NCI-H146 treated with DMSO at 0.1 percent for 48 hours (cell line): ENCODE results near the gene TBC1D16.
"Not testable (repeated sequence)": the region's sequence is repeated elsewhere in the genome, so short reads cannot be mapped to it uniquely, and the experiment has no call there.

Experiments
- DNase-seq: peaks from one replicate; lab custom pipeline; 2025; ENCODE audit not compliant: unreplicated experiment; lab: John Stamatoyannopoulos, UW

The TBC1D16 gene

DNA sequence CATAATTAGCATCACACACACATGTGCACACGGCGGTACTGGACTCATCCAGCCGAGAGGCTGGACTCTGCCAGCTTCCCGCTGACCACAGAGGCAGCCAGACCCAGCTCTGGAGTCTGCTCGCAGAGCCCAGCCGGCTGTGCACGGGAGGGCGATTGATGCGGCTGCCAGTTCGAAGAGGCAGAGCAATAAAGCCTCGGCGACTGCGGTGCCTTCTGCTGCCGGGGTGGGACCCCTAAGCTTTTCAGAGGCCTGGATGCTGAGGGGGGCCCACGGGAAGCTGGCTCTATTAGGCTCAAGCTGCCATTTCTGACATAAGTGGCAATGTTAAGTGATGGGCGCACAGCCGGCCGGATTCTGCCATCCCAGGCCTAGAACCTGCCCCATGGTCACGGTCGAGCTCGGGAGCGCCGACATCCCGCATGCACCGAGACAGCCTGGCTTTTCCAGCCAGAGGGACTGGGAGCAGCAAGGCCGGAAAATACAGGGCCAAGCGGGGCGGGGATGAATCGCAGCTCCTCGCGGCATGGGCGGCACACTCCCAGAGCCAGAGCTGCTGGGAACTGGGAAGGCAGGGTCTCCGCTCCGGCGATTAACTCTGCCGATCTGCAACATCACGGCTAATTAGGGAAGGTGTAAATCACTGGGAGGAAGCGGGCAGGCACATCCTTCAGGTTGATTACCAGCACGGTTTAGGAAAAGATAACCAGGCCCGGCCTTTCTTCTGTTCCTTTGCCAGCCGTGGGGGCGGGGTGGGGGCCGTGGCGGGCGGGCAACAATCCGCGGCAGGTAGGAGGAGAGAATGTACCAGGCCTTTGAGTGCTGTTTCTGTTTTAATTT, 57.7 kb downstream of the TBC1D16 start:
- DNase-seq, result no peak

GRCh38 chr17:79977161-79977631, 58.5 kb downstream of the TBC1D16 start:
- no peak for DNase-seq

DNA sequence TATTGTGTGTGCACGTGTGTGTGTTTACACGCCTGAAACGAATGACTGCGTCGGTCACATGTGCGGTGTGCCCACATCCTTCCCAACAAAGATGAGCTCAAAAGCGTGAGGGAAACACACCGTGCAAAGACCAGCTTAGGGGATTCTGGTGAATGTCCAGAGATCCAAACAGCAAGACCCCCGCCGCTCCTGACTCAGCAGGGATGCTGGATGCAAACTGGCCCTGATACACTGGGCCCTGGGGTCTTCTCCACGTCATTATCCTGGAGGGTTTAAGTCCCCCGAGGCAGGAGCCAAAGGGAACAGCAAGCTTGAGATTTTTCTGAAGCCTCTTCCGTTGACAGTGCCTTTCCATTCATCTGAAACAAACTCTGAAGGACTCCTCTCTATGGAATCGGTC, 59.2 kb downstream of the TBC1D16 start:
- DNase-seq, result no peak

- DNase-seq, result no peak
Observed at GRCh38 chr17:79975498-79976134, 60.1 kb downstream of the TBC1D16 start.

- DNase-seq, result no peak
Observed at GRCh38 chr17:79974566-79975497, 60.8 kb downstream of the TBC1D16 start.

DNA sequence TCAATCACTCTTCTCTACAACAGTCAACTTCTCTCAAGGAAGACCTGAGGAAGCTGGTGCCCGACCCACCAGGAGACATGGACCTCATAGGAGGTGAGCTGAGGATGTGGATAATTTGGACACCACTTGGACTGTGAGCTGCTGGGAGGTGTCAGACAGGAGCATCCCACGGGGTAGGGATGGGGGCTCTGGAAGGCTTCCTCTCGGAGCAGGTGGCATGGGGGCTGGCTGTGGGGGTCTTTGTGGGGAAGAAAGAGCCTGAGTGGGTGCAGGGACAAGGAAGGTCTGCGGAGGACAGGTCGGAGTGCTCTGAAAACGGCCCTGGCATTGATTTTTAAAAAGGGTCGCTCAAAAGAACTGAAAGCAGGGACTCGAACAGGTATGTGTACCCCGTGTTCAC, 64.0 kb downstream of the TBC1D16 start:
- DNase-seq, result no peak

DNA sequence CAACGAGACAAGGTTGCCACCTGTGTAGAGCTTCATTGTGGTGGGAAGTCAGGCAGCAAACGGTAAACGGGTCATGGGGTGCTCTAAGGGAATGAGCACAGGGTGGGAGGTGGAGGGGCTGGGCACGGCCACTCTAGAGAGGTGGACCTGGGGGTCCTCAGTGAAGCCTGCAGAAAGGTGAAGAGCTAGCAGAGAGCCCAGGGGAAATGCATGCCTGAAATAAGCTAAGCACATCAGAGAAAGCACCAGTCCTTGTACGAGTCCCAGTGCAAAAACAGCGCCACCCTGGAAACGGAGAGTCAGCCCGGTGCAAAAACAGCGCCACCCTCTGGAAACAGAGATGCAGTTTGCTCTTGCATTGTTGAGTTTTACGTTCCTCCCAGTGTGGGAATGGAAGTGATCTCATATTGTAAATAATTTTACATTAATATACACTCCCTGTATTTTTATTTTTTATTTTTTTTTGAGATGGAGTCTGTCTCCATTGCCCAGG, 65.0 kb downstream of the TBC1D16 start:
- DNase-seq, result no peak

- DNase-seq, result no peak
Observed at GRCh38 chr17:79969906-79970305, 65.8 kb downstream of the TBC1D16 start.

- no peak for DNase-seq
Observed at GRCh38 chr17:79968116-79968515, 67.6 kb downstream of the TBC1D16 start.

DNA sequence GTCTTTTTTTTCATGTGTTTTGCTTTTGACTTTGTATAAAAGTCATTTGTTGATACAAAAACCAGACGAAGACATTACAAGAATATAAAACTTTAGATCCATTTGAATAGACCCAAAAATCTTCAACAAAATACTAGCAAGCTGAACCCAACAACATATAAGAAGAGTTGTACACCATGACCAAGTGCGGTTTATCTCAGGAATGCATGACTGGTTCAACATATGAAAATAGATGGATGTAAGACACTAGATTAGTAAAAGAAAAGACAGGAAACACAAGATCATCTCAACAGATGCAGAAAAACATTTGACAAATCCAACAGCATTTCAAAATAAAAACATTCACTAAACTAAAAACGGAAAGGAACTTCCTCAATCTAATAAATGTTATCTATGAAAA, 69.0 kb downstream of the TBC1D16 start:
- DNase-seq, result no peak

DNA sequence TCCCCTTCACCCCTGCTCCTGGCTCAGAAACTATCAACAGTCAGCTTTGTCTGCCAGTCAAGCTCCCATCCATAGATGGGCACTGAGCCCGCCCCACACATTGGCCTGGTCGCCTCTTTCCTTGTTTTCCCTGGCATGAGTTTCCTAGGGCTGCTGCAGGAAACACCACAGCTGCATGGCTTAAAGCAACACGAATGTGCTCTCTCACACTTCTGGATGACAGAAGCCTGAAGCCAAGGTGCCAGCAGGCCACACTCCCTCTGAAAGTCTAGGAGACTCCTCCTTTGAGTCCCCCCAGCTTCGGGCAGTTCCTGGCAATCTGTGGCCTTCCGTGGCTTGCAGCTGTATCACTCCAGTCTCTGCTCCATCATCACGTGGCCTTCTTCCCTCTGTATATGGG, 69.9 kb downstream of the TBC1D16 start:
- DNase-seq, result no peak

DNA sequence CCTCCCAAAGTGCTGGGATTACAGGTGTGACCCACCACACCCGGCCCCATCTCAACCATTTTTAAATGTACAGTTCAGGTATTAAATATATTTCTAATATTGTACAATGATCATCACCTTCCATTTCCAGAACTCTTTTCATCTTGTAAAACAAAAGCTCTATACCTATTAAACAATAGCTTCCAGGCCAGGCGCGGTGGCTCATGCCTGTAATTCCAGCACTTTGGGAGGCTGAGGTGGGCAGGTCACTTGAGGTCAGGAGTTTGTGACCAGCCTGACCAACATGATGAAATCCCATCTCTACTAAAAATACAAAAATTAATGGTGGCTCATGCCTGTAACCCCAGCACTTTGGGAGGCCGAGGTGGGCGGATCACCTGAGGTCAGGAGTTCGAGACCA, 73.2 kb downstream of the TBC1D16 start:
- not testable (repeated sequence) for DNase-seq

DNA sequence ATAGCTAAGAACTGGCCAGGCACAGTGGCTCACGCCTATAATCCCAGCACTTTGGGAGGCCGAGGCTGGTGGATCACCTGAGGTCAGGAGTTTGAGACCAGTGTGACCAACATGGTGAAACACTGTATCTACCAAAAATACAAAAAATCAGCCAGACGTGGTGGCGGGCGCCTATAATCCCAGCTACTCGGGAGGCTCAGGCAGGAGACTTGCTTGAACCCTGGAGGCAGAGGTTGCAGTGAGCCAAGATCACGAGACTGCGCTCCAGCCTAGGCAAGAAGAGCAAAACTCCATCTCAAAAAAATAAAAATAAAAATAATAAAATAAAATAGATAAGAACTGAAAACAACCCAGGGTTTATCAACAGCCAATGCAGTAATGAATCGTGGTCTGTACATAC, 74.1 kb downstream of the TBC1D16 start:
- DNase-seq, result not testable (repeated sequence)

DNA sequence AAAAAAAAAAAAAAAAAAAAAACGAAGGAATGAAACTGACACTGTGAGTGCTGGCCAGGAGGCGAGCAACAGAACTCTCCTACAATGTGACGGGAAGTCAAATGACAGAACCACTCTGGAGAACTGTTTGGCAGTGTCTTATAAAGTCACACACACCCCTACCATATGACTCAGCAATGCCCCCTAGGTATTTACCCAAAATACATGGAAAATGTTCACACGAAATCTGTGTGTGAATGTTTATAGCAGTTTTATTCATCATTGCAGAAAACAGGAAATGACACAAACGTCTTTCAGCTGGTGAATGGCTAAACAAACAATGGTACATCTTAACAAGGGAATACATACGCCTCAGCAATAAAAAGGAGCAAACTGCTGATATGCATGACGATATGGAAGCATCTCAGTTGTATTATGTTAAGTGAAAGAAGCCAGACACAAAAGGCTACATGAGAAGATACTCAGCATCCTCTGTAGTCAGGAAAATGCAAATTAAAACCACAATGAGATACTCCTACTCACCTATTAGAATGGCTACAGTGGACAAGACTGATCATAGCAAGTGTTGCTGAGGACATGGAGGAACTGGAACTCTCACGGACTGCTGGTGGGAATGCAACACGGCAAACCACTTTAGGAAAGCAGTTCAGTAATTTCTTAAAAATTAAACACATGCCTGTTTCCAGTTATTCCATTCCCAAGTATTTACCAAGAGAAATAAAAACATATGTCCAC, 74.7 kb downstream of the TBC1D16 start:
- no peak for DNase-seq

- no peak for DNase-seq
Observed at GRCh38 chr17:79959042-79959441, 76.6 kb downstream of the TBC1D16 start.

- DNase-seq, result no peak
Observed at GRCh38 chr17:79956853-79957252, 78.8 kb downstream of the TBC1D16 start.

GRCh38 chr17:79956441-79956735, 79.3 kb downstream of the TBC1D16 start:
- DNase-seq, result not testable (repeated sequence)

DNA sequence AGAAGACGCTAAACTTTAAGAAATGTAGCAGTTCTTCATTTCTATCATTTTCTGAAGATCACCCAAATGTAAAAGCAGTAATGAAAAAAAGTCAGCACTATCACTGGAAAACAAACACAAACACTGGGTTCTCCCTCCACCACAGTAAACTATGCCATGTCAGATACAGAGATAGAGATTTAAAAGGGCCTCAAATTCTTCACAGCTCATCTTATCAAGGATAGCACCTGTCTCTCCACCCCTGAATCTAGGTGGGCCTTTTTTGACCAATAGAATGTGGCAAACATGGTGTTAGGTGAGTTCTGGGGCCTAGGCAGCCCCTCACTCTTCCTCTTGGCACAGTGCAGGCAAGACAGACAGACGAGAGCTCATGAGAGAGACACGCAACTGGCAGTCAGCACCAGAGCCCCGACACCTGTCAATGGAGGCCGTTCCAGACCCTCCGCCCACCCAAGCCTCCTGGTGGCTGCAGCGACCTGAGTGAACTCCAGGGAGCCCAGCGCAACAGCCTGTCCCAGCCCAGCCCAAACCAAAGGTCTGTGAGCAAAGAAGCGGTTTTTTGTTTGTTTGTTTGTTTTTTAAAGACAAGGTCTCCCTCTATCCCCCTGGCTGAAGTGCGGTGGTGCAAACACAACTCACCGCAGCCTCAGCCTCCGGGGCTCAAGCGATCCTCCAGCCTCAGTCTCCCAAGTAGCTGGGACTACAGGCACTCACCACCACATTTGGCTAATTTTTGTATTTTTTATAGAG, 79.8 kb downstream of the TBC1D16 start:
- DNase-seq, result no peak

GRCh38 chr17:79955167-79955549, 80.5 kb downstream of the TBC1D16 start:
- DNase-seq, result no peak
